Measurements from ENCODE around the gene PRX. TPM values are rescaled to one million over a fixed set of nuclear protein-coding genes. Genes with fewer than 3 reads are reported as not detected.

Gene PRX
- total RNA-seq, 1 donor from 2014 or later: 0.96 TPM

DNA sequence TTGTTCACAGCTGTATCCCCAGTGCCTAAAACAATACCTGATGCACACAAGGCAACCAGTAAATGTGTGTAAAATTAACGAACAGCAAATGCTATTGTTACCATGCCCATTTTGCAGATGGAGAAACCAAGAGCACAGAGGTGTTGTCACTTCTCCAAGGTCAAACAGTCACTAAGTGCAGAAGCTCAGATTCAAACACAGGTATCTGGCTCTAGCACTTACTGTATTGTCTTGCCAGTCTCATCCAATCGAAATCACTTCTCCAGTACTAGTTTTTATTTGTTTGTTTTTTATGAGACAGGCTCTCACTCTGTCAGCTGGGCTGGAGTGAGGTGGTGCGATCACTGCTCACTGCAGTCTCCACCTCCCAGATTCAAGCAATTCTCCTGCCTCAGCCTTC is 51.0 kb downstream of the PRX start:
- TF ChIP-seq, protein P1, sequence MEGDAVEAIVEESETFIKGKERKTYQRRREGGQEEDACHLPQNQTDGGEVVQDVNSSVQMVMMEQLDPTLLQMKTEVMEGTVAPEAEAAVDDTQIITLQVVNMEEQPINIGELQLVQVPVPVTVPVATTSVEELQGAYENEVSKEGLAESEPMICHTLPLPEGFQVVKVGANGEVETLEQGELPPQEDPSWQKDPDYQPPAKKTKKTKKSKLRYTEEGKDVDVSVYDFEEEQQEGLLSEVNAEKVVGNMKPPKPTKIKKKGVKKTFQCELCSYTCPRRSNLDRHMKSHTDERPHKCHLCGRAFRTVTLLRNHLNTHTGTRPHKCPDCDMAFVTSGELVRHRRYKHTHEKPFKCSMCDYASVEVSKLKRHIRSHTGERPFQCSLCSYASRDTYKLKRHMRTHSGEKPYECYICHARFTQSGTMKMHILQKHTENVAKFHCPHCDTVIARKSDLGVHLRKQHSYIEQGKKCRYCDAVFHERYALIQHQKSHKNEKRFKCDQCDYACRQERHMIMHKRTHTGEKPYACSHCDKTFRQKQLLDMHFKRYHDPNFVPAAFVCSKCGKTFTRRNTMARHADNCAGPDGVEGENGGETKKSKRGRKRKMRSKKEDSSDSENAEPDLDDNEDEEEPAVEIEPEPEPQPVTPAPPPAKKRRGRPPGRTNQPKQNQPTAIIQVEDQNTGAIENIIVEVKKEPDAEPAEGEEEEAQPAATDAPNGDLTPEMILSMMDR (IDR thresholded peaks at IDR 0.05; ENCODE audit: unreplicated experiment): no peak
- Mint-ChIP-seq H3K27me3 (no peaks in the 10 kb centered on the region), H3K36me3 (ENCODE audit: insufficient read depth) (peaks cover 6% of the 10 kb centered on the region), H3K9me3 (ENCODE audit: low read depth) (no peaks in the 10 kb centered on the region), H3K4me3 (ENCODE audit: low read depth) (no peak overlapping the region), H3K4me1 (ENCODE audit: low read depth) (peaks cover 13% of the 10 kb centered on the region), H3K27ac (no peak overlapping the region)
- DNase-seq (ENCODE audit: low spot score, unreplicated experiment): no peak

DNA sequence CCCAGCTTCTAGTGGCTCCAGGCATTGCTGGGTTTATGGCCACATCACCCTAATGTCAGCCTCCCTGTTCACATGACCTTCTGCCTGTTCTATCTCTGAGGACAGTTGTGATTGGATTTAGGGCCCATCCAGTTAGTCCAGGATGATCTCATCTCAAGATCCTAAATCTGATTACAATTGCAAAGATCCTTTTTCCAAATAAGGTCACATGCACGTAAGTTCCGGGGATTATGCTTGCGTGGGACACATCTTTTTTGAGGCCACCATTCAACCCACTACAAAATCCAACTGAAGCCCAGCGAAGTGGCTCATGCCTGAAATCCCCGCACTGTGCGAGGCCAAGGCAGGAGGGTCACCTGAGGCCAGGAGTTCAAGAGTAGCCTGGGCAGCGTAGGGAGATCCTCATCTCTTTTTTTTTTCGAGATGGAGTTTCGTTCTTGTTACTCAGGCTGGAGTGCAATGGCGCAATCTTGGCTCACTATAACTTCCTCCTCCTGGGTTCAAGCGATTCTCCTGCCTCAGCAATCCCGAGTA is 52.4 kb downstream of the PRX start:
- no peak for DNase-seq (ENCODE audit: low spot score, unreplicated experiment)
- H3K27me3 Mint-ChIP-seq: no peaks in the 10 kb centered on the region
- no peaks in the 10 kb centered on the region for H3K9me3 Mint-ChIP-seq (ENCODE audit: low read depth)
- peaks cover 2% of the 10 kb centered on the region for H3K4me1 Mint-ChIP-seq (ENCODE audit: low read depth)
- TF ChIP-seq, protein P1 (IDR thresholded peaks at IDR 0.05; ENCODE audit: unreplicated experiment): no peak
- no peak overlapping the region for H3K4me3 Mint-ChIP-seq (ENCODE audit: low read depth)
- H3K27ac Mint-ChIP-seq: no peak overlapping the region
- peaks cover 4% of the 10 kb centered on the region for H3K36me3 Mint-ChIP-seq (ENCODE audit: insufficient read depth)

DNA sequence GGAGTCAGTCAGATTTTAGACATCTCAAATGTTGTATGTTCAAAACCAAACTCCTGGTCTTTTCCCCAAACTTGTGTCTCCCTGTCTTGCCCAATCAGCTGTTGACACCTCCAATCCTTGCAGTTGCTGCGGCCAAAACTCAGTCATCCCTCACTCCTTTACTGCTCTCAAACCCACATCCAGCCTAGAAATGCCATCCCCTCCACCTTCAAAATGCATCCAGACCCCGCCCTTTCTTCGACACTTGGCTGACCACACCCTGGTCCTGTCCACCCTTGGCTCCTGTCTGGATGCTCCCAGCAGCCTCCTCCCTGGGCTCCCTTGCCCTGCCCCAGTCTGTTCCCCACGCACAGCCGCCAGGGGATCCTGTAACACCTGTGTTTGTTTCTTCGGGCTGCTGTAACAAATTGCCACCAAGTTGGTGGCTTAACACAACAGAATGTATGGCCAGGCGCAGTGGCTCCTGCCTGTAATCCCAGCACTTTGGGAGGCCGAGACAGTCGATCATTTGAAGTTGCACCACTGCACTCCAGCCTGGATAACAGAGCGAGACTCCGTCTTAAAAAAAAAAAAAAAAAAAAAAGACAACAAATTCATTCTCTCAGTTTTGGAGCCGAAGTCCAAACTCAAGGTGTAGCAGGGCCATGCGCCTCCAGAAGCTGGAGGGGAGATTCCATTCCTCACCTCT is 53.0 kb downstream of the PRX start:
- Mint-ChIP-seq H3K36me3 (ENCODE audit: insufficient read depth) (peaks cover 4% of the 10 kb centered on the region), H3K27ac (no peak overlapping the region), H3K4me3 (ENCODE audit: low read depth) (no peak overlapping the region), H3K4me1 (ENCODE audit: low read depth) (no peaks in the 10 kb centered on the region), H3K27me3 (no peaks in the 10 kb centered on the region), H3K9me3 (ENCODE audit: low read depth) (no peaks in the 10 kb centered on the region)
- TF ChIP-seq, protein P1 (IDR thresholded peaks at IDR 0.05; ENCODE audit: unreplicated experiment): no peak
- DNase-seq (ENCODE audit: low spot score, unreplicated experiment): no peak

DNA sequence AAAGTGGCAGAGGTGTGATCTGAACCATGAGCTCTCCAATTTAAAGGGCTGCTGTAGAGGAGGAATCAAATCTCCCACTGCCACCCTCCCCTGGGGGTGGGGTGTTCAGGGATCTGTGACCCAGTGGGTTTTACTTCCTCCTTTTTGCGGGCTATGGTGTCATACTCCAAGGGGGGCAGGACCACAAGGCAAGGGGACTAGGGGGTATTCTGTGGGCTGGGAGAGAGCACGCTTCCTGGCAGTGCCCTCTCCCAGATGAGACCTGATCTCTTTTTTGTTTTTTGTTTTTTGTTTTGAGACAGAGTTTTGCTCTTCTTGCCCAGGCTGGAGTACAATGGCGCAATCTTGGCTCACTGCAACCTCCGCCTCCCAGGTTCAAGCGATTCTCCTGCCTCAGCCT is 54.4 kb downstream of the PRX start:
- no peak for DNase-seq (ENCODE audit: low spot score, unreplicated experiment)
- H3K27ac Mint-ChIP-seq: no peak overlapping the region
- H3K4me1 Mint-ChIP-seq (ENCODE audit: low read depth): no peaks in the 10 kb centered on the region
- H3K27me3 Mint-ChIP-seq: no peaks in the 10 kb centered on the region
- H3K9me3 Mint-ChIP-seq (ENCODE audit: low read depth): no peaks in the 10 kb centered on the region
- TF ChIP-seq, protein P1 (IDR thresholded peaks at IDR 0.05; ENCODE audit: unreplicated experiment): no peak
- H3K4me3 Mint-ChIP-seq (ENCODE audit: low read depth): no peak overlapping the region
- peaks cover 4% of the 10 kb centered on the region for H3K36me3 Mint-ChIP-seq (ENCODE audit: insufficient read depth)

DNA sequence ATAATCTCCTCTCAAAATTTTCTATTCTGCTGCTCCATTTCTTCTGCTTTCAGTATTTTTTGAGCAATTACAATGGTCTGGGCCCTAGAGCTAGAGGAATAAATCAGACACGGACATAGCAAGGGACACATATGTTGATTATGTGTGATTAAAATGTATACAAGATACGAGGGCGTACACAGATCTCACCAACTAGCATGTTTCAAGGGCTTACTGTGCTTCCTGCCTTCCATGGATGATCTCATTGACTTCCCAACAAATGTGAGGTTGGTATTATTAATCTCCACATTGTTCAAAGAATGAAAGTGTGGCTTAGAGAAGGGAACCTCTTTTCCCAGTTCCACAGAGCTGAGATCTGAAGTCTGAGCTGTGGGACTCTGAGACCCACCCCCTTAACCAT is 55.5 kb downstream of the PRX start:
- TF ChIP-seq, protein P1 (IDR thresholded peaks at IDR 0.05; ENCODE audit: unreplicated experiment): no peak
- no peaks in the 10 kb centered on the region for H3K4me1 Mint-ChIP-seq (ENCODE audit: low read depth)
- no peak overlapping the region for H3K27ac Mint-ChIP-seq
- H3K36me3 Mint-ChIP-seq (ENCODE audit: insufficient read depth): peaks cover 4% of the 10 kb centered on the region
- no peak overlapping the region for H3K4me3 Mint-ChIP-seq (ENCODE audit: low read depth)
- DNase-seq (ENCODE audit: low spot score, unreplicated experiment): no peak
- H3K9me3 Mint-ChIP-seq (ENCODE audit: low read depth): no peaks in the 10 kb centered on the region
- no peaks in the 10 kb centered on the region for H3K27me3 Mint-ChIP-seq

Data from progenitor cell of endocrine pancreas (in vitro differentiated cells).